ENCODE measurements around the gene HEG1.

DNA sequence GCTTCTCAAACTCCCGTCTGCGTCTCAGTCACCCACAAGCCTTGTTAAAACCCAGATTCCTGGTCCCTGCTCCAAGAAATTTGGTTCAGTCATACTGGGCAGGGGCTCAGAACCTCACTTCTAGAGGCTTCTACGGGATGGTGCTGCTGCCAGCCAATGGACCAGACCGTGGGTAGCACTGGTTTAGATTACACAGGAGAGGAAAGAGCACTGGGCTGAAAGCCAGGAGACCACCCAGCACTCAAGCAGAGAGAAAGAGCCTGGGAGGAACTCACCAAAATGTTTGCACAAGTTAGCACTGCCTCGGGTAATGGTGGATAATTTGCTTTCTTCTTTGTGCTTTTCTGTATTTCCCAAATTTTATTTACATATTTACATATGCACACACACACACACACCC is 74.3 kb downstream of the HEG1 start:
- TF ChIP-seq, protein P1, sequence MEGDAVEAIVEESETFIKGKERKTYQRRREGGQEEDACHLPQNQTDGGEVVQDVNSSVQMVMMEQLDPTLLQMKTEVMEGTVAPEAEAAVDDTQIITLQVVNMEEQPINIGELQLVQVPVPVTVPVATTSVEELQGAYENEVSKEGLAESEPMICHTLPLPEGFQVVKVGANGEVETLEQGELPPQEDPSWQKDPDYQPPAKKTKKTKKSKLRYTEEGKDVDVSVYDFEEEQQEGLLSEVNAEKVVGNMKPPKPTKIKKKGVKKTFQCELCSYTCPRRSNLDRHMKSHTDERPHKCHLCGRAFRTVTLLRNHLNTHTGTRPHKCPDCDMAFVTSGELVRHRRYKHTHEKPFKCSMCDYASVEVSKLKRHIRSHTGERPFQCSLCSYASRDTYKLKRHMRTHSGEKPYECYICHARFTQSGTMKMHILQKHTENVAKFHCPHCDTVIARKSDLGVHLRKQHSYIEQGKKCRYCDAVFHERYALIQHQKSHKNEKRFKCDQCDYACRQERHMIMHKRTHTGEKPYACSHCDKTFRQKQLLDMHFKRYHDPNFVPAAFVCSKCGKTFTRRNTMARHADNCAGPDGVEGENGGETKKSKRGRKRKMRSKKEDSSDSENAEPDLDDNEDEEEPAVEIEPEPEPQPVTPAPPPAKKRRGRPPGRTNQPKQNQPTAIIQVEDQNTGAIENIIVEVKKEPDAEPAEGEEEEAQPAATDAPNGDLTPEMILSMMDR (IDR thresholded peaks at IDR 0.05) = no peak
- TF ChIP-seq POLR2AphosphoS5 (IDR thresholded peaks at IDR 0.05) (no peak), POLR2A (IDR thresholded peaks at IDR 0.05; ENCODE audit: low read depth) (no peak)
